22Rv1 (cell line): Measurements from ENCODE around the gene TLR2.
A peak's percentile ranks its signal among the peaks of the same experiment; 100 is the strongest.

Source experiments
- CTCF ChIP-seq: fragments of 450-650 bp; IDR thresholded peaks from 2 replicates; pipeline ENCODE4 v1.5.1; 2017; ENCODE audit warnings: mild to moderate bottlenecking
- ZFX ChIP-seq: fragments of 450-650 bp; IDR thresholded peaks from 2 replicates; pipeline ENCODE4 v1.6.1; 2017; ENCODE audit warnings: antibody characterized with exemption, borderline replicate concordance

DNA sequence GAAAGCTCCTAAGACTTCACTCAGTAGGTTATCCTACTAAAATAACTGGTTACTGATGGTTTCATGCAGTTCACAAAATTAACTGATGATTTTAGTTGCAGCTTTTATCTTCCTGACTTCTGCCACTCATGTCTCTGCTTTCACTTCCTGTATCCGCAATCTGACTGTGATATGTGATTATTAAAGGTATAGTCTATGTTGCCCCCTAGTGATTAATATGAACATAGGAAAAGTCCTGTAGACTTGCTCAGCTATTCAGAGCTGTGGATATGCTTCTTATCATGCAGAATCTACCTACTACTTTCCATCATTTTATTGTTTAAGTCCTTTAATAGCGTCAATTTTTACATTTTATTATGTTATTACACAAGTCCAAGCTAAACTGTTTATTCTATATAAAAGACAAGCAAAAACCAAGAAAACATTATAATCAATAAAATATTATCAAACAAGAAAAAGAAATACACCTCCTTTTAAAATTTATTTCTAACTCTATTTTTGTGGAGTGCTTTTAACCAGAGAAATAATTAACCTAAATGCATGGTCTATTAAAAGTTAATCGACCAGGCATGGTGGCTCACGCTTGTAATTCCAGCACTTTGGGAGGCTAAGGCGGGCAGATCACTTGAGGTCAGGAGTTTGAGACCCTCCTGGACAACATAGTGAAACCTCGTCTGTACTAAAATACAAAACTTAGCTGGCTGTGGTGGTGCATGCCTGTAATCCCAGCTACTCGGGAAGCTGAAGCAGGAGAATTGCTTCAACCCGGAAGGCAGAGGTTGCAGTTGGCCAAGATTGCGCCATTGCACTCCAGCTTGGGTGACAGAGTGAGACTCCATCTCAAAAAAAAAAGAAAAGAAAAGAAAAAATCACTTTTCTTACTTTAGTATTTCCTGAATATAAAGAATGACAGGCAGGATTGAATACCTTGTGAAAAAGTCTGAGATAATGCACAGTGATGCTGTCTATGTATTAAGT lies 40.4 kb upstream of the TLR2 start:
- TF ChIP-seq CTCF: peak; percentile 71
- no peak for TF ChIP-seq ZFX
